Psoas muscle (tissue), 8 donors: Measurements from ENCODE around the gene OR51B2. TPM values are rescaled to one million over a fixed set of nuclear protein-coding genes. Genes with fewer than 3 reads are reported as not detected.
"Not testable (repeated sequence)": the region's sequence is repeated elsewhere in the genome, so short reads cannot be mapped to it uniquely, and the experiment has no call there.

ENCODE experiments used
- ATAC-seq, 4 donors: fragments of 200-7000 bp; cut with Tn5 transposase; one replicate each; pipeline ENCODE4 v1.9.1; 2020; ENCODE audit warnings: moderate library complexity in 3 of 4, mild to moderate bottlenecking in 2 of 4
- DNase-seq, 2 donors: peaks; one replicate each; pipeline ENCODE4 v3.0.0-alpha.2; 2020
- H3K27ac ChIP-seq: fragments of 200-600 bp; one replicate; pipeline ENCODE4 v1.8.0; 2022
- H3K27me3 ChIP-seq, 3 donors: fragments of 200-600 bp in 1 of 3; one replicate each; pipeline versions ENCODE4 v1.6.1 to v1.8.0; 2013 to 2022; ENCODE audit warnings: low read length in 2 of 3, mild to moderate bottlenecking in 2 of 3, moderate library complexity in 1 of 3; ENCODE audit not compliant: insufficient read depth in 3 of 3
- H3K36me3 ChIP-seq, 2 donors: fragments of 200-600 bp in 1 of 2; one replicate each; pipeline versions ENCODE4 v1.6.1 to v1.8.0; 2013 to 2022; ENCODE audit warnings: low read depth in 1 of 2, mild to moderate bottlenecking in 1 of 2, moderate library complexity in 1 of 2; ENCODE audit not compliant: insufficient read depth in 1 of 2
- H3K4me1 ChIP-seq: fragments of 200-600 bp; one replicate; pipeline ENCODE4 v1.8.0; 2022
- H3K4me3 ChIP-seq: fragments of 200-600 bp; one replicate; pipeline ENCODE4 v1.8.0; 2022; ENCODE audit warnings: mild to moderate bottlenecking
- H3K9me3 ChIP-seq: fragments of 200-600 bp; one replicate; pipeline ENCODE4 v1.8.0; 2022
- CTCF ChIP-seq: fragments of 200-600 bp; IDR thresholded peaks from one replicate; pipeline ENCODE4 v1.8.0; 2022; ENCODE audit warnings: antibody characterized with exemption
- WGBS, 3 donors: extraction: QIAGEN DNeasy Blood & Tissue Kit; methylation state at CpG; one replicate each; pipeline versions ENCODE4 v1.1.6 to v1.1.7; 2013; 5-methylcytosine and 5-hydroxymethylcytosine counted together
- intact Hi-C, 2 donors: fragments of 100-400 bp; cut with DNase I; formaldehyde crosslinking; loops; one replicate each; pipeline versions ENCODE4 v1.11.0 to v1.14.2; 2022
- polyA plus RNA-seq, 3 donors: library from polyadenylated mRNA; stranded (reverse); fragments of 200-250 nt; gene quantifications; one replicate each; pipeline ENCODE4 v1.2.3, GENCODE V29; 2013
- total RNA-seq, 4 donors: library from RNA; stranded (reverse); fragmentation: NEBNext Ultra II Directional in 2 of 4; extraction: Animal tissue kit (Norgen Biotek cat#: 25700) in 2 of 4; gene quantifications; one replicate each; pipeline versions ENCODE4 v1.2.1 to v1.2.4, GENCODE V29; 2021 to 2023
- donor health status: healthy with polysubstance abuse.
- donor health status: DM: no; HTN: no; CAD: no; lungs with moderate emphysema.
- donor health status: Bipolar disorder and iron deficiency.
- donor health status: healthy.
- donor health status: DM: yes; HTN: yes; CAD: no.
- donor health status: DM: no; HTN: no; CAD: no.
- donor health status: DM: no; HTN: no; CAD: no.
- donor health status: DM: yes; HTN: yes; CAD: no.

The OR51B2 gene
- total and polyA plus RNA-seq, 7 donors: not detected

DNA sequence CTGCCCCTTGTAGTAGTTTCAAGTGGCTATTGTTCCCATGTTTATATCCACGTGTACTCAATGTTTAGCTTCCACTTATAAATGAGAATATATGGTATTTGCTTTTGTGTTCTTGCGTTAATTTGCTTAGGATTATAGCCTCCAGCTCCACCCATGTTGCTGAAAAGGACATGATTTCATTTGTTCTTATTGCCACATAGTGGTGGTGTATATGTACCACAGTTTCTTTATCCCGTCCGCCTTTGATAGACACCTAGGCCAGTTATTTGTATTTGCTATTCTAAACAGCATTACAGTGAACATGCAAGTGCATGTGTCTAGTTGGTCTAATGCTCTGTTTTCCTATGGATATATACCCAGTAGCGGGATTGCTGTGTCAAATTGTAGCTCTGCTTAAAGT lies 6.8 kb downstream of the OR51B2 start:
- intact Hi-C loops: no loop called here
- WGBS, 3 donors: 68 to 77% (median 77%) methylated on average over 5 of the region's 5 CpGs
- H3K4me1 ChIP-seq: no peaks in the 10 kb centered on the region
- DNase-seq (no peak), ATAC-seq (no peak)
- H3K27ac ChIP-seq: no peak overlapping the region
- H3K4me3 ChIP-seq: no peak overlapping the region
- no peaks in the 10 kb centered on the region for H3K9me3 ChIP-seq
- TF ChIP-seq CTCF: no peak
- H3K36me3 ChIP-seq: no peaks in the 10 kb centered on the region
- H3K27me3 ChIP-seq: no peaks in the 10 kb centered on the region

DNA sequence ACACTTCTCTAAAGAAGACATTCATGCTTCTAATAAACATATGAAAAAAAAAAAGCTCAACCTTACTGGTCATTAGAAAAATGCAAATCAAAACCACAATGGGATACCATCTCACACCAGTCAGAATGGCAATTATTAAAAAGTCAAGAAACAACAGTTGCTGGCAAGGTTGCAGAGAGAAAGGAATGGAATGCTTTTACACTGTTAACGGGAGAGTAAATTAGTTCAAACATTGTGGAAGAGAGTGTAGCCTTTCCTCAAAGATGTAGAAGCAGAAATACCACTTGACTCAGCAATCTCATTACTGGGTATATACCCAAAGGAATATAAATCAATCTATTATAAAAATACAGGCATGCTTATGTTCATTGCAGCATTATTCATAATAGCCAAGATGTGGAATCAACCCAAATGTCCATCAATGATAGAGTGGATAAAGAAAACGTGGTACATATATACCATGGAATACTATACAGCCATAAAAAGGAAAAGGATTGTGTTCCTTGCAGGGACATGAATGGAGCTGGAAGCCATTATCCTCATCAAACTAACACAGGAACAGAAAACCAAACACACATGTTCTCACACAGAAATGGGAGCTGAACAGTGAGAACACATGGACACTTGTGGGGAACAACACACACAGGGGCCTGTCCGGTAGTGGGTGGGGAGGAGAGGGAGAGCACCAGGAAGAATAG lies 10.6 kb downstream of the OR51B2 start:
- WGBS, 3 donors: 73 to 75% (median 74%) methylated on average over 3 of the region's 3 CpGs
- H3K27me3 ChIP-seq, H3K9me3 ChIP-seq, H3K36me3 ChIP-seq, intact Hi-C loops, DNase-seq, ATAC-seq, H3K4me1 ChIP-seq, H3K4me3 ChIP-seq, H3K27ac ChIP-seq: not testable (repeated sequence)

- WGBS, 3 donors: 96 to 99% (median 97%) methylated on average over 1 of the region's 1 CpG
- H3K27ac ChIP-seq: no peak overlapping the region
- no peak for ATAC-seq
- intact Hi-C loops: no loop called here
- H3K4me1 ChIP-seq: no peaks in the 10 kb centered on the region
- no peaks in the 10 kb centered on the region for H3K36me3 ChIP-seq
- no peak for DNase-seq
- no peaks in the 10 kb centered on the region for H3K9me3 ChIP-seq
- no peaks in the 10 kb centered on the region for H3K27me3 ChIP-seq
- no peak overlapping the region for H3K4me3 ChIP-seq
- TF ChIP-seq CTCF: no peak
These were observed 13.7 kb downstream of the OR51B2 start for GRCh38 chr11:5310423-5310822.

GRCh38 chr11:5307256-5308019 lies 16.7 kb downstream of the OR51B2 start:
- intact Hi-C loops: no loop called here
- no peak for ATAC-seq
- Histone ChIP-seq H3K27me3 (no peaks in the 10 kb centered on the region), H3K27ac (no peak overlapping the region), H3K4me3 (no peak overlapping the region), H3K36me3 (no peaks in the 10 kb centered on the region), H3K4me1 (no peaks in the 10 kb centered on the region), H3K9me3 (no peaks in the 10 kb centered on the region)
- DNase-seq: no peak
- no peak for TF ChIP-seq CTCF
- WGBS, 3 donors: 62 to 83% (median 74%) methylated on average over 2 of the region's 2 CpGs

- no peak overlapping the region for H3K27ac ChIP-seq
- TF ChIP-seq CTCF: no peak
- WGBS, 3 donors: 36 to 98% (median 91%) methylated on average over 1 of the region's 1 CpG
- DNase-seq (no peak), ATAC-seq (no peak)
- no peaks in the 10 kb centered on the region for H3K4me1 ChIP-seq
- H3K9me3 ChIP-seq: no peaks in the 10 kb centered on the region
- H3K27me3 ChIP-seq: no peaks in the 10 kb centered on the region
- H3K4me3 ChIP-seq: no peak overlapping the region
- H3K36me3 ChIP-seq: no peaks in the 10 kb centered on the region
- intact Hi-C loops: no loop called here
These were observed 20.1 kb downstream of the OR51B2 start for GRCh38 chr11:5304046-5304445.
